WTC11 (cell line): Measurements from ENCODE around the gene PFKFB3. TPM values are rescaled to one million over a fixed set of nuclear protein-coding genes. Genes with fewer than 3 reads are reported as not detected.
A peak's percentile ranks its signal among the peaks of the same experiment; 100 is the strongest.

Experiments
- ATAC-seq: fragments of 200-7000 bp; cut with Tn5 transposase; 2 replicates; pipeline ENCODE4 v1.10.0; 2021; ENCODE audit warnings: mild to moderate bottlenecking, moderate library complexity
- CTCF ChIA-PET: fragments of 300-600 bp; sonication (Branson Sonifier 250); formaldehyde crosslinking; loops from one replicate; lab custom pipeline; 2021; ENCODE audit warnings: antibody characterized with exemption; lab: Charles Lee
- POLR2A ChIA-PET: fragments of 350-600 bp; sonication (Branson Sonifier 250); formaldehyde crosslinking; loops from one replicate; lab custom pipeline; 2021; ENCODE audit warnings: antibody characterized with exemption; lab: Charles Lee
- DNase-seq: peaks from one replicate; pipeline ENCODE4 v3.0.0; 2021; ENCODE audit warnings: low spot score
- H3K27ac Mint-ChIP-seq: 2 replicates; pipeline ENCODE4 v1.8.0; 2021; ENCODE audit warnings: mixed read lengths
- H3K27me3 Mint-ChIP-seq: 2 replicates; pipeline ENCODE4 v1.8.0; 2021; ENCODE audit warnings: low read depth, mild to moderate bottlenecking, moderate library complexity, mixed read lengths
- H3K36me3 Mint-ChIP-seq: 2 replicates; pipeline ENCODE4 v1.8.0; 2021; ENCODE audit warnings: mixed read lengths
- H3K4me1 Mint-ChIP-seq: 2 replicates; pipeline ENCODE4 v1.8.0; 2022; ENCODE audit warnings: mixed read lengths
- H3K4me3 Mint-ChIP-seq: 2 replicates; pipeline ENCODE4 v1.8.0; 2021; ENCODE audit warnings: mild to moderate bottlenecking, moderate library complexity, mixed read lengths
- H3K9me3 Mint-ChIP-seq: 2 replicates; pipeline ENCODE4 v1.8.0; 2021; ENCODE audit warnings: mixed read lengths
- FOXK1 ChIP-seq: sonication (generic); formaldehyde crosslinking; IDR thresholded peaks from 2 replicates; pipeline ENCODE4 v1.8.0; 2022; ENCODE audit warnings: mild to moderate bottlenecking, moderate library complexity, missing genetic modification reagents
- GRHL2 ChIP-seq: fragments of 250-450 bp; sonication (Bioruptor Pico); IDR thresholded peaks from 2 replicates; pipeline ENCODE4 v1.8.0; 2022; ENCODE audit warnings: mild to moderate bottlenecking, moderate library complexity; ENCODE audit not compliant: insufficient replicate concordance, severe bottlenecking
- IRF2 ChIP-seq: sonication (generic); formaldehyde crosslinking; IDR thresholded peaks from 2 replicates; pipeline ENCODE4 v1.8.0; 2022; ENCODE audit warnings: low read depth, missing genetic modification reagents, borderline replicate concordance
- total RNA-seq: library from RNA; stranded (reverse); gene quantifications from 3 replicates; pipeline ENCODE4 v1.2.3, GENCODE V29; 2021
- TF ChIP-seq, protein P1 (sequence below): sonication (generic); formaldehyde crosslinking; IDR thresholded peaks from 2 replicates; pipeline ENCODE4 v1.8.0; 2022; ENCODE audit warnings: missing genetic modification reagents
- TF ChIP-seq, protein P2 (sequence below): fragments of 200-600 bp; IDR thresholded peaks from 2 replicates; pipeline ENCODE4 v1.8.0; 2022; ENCODE audit warnings: antibody characterized with exemption
- TF ChIP-seq, protein P3 (sequence below): fragments of 250-450 bp; sonication (Bioruptor Pico); IDR thresholded peaks from 2 replicates; pipeline ENCODE4 v1.9.0; 2021; ENCODE audit warnings: mild to moderate bottlenecking
- TF ChIP-seq, protein P4 (sequence below): sonication (generic); formaldehyde crosslinking; IDR thresholded peaks from 2 replicates; pipeline ENCODE4 v1.8.1; 2023; ENCODE audit warnings: mild to moderate bottlenecking, moderate library complexity, missing genetic modification reagents
- TF ChIP-seq, protein P5 (sequence below): fragments of 250-450 bp; sonication (Bioruptor Pico); IDR thresholded peaks from 2 replicates; pipeline ENCODE4 v2.1.2; 2022; ENCODE audit warnings: mild to moderate bottlenecking, moderate library complexity

Gene PFKFB3
- total RNA-seq, 1 experiment from 2014 or later: 30.6 TPM

DNA sequence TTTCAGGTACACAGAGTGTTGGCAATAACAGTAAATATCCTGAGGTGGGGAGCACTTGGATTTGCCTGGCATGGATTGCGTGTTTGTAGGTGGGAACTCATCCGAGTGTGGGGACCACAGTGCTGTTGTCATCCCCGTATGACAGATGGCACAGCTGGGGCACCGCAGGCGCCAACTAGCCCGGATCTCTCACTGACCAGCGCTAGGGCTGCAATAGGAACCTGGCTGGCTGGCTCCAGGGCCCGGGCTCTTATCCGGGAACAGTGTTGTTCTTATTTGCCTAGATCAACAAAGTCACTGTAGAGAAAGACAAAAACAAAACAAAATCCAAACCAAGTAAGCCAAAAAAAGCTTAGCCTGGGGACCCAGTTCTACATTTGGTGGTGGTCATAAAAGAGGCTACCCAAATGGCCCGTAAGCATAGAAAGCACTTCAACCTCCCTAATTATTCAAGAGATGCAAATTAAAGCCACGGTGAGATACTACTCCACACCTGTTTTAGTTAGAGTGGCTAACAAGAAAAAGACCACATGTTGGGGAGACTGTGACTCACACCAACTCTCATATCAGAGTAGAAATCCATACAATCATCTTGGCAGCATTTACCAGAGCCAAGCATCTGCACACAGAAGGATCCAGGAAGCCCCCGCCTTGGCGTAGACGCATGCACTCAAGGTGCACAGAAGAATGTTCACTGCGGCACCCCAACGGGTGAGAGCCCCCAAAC lies 27.2 kb upstream of the PFKFB3 start:
- POLR2A ChIA-PET: no interaction called here
- H3K4me3 Mint-ChIP-seq: no peak overlapping the region
- no peak for DNase-seq
- H3K4me1 Mint-ChIP-seq: peaks cover 16% of the 10 kb centered on the region
- TF ChIP-seq, protein P1, sequence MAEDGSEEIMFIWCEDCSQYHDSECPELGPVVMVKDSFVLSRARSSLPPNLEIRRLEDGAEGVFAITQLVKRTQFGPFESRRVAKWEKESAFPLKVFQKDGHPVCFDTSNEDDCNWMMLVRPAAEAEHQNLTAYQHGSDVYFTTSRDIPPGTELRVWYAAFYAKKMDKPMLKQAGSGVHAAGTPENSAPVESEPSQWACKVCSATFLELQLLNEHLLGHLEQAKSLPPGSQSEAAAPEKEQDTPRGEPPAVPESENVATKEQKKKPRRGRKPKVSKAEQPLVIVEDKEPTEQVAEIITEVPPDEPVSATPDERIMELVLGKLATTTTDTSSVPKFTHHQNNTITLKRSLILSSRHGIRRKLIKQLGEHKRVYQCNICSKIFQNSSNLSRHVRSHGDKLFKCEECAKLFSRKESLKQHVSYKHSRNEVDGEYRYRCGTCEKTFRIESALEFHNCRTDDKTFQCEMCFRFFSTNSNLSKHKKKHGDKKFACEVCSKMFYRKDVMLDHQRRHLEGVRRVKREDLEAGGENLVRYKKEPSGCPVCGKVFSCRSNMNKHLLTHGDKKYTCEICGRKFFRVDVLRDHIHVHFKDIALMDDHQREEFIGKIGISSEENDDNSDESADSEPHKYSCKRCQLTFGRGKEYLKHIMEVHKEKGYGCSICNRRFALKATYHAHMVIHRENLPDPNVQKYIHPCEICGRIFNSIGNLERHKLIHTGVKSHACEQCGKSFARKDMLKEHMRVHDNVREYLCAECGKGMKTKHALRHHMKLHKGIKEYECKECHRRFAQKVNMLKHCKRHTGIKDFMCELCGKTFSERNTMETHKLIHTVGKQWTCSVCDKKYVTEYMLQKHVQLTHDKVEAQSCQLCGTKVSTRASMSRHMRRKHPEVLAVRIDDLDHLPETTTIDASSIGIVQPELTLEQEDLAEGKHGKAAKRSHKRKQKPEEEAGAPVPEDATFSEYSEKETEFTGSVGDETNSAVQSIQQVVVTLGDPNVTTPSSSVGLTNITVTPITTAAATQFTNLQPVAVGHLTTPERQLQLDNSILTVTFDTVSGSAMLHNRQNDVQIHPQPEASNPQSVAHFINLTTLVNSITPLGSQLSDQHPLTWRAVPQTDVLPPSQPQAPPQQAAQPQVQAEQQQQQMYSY (CRISPR knock-in tag): 0 out of 2 replicates have a peak, but pooled peaks have one; percentile 44
- TF ChIP-seq, protein P2, sequence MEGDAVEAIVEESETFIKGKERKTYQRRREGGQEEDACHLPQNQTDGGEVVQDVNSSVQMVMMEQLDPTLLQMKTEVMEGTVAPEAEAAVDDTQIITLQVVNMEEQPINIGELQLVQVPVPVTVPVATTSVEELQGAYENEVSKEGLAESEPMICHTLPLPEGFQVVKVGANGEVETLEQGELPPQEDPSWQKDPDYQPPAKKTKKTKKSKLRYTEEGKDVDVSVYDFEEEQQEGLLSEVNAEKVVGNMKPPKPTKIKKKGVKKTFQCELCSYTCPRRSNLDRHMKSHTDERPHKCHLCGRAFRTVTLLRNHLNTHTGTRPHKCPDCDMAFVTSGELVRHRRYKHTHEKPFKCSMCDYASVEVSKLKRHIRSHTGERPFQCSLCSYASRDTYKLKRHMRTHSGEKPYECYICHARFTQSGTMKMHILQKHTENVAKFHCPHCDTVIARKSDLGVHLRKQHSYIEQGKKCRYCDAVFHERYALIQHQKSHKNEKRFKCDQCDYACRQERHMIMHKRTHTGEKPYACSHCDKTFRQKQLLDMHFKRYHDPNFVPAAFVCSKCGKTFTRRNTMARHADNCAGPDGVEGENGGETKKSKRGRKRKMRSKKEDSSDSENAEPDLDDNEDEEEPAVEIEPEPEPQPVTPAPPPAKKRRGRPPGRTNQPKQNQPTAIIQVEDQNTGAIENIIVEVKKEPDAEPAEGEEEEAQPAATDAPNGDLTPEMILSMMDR: no peak
- TF ChIP-seq GRHL2 (CRISPR knock-in tag) (no peak), IRF2 (CRISPR knock-in tag) (no peak), FOXK1 (CRISPR knock-in tag) (no peak)
- TF ChIP-seq, protein P3, sequence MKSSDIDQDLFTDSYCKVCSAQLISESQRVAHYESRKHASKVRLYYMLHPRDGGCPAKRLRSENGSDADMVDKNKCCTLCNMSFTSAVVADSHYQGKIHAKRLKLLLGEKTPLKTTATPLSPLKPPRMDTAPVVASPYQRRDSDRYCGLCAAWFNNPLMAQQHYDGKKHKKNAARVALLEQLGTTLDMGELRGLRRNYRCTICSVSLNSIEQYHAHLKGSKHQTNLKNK (CRISPR knock-in tag): no peak
- TF ChIP-seq, protein P4, sequence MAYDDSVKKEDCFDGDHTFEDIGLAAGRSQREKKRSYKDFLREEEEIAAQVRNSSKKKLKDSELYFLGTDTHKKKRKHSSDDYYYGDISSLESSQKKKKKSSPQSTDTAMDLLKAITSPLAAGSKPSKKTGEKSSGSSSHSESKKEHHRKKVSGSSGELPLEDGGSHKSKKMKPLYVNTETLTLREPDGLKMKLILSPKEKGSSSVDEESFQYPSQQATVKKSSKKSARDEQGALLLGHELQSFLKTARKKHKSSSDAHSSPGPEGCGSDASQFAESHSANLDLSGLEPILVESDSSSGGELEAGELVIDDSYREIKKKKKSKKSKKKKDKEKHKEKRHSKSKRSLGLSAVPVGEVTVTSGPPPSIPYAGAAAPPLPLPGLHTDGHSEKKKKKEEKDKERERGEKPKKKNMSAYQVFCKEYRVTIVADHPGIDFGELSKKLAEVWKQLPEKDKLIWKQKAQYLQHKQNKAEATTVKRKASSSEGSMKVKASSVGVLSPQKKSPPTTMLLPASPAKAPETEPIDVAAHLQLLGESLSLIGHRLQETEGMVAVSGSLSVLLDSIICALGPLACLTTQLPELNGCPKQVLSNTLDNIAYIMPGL: no peak
- H3K36me3 Mint-ChIP-seq: peaks cover 9% of the 10 kb centered on the region; the same call in 1 of the 2 replicates
- ATAC-seq: no peak
- no peaks in the 10 kb centered on the region for H3K9me3 Mint-ChIP-seq
- no peaks in the 10 kb centered on the region for H3K27me3 Mint-ChIP-seq
- H3K27ac Mint-ChIP-seq: peak overlapping the region; percentile 74
- CTCF ChIA-PET: interaction anchor here (0.7 to 2.0 kb wide), 4 partner anchors 12 to 27 kb away, joined by 3 to 7 read pairs (median 4); partner anchors contain the start of gene PFKFB3

DNA sequence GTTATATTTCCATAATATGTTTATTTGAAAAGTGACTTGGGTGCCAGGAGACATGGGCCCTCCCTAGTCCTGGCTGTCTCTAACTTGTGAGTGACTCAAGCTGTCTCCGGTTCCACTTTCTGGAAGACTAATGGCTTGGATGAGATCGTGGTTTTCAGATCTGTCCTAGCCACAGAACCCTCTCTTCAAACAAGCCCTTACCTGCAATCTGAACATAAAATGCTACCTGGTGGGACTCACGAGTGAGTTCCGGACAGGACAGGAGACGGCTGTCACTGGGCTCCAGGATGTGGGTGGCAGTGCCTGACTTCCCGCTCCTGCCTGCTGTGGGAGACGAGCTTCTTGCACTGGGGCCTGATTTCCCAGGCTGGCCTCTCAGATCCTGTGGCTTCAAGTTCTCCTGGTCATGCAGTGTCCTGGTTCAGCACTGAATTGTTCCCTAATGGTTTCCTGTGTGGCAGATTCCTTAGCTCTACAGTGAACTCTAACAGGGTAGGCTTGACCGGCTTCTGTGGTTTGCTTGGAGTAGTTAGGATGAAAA lies 26.0 kb upstream of the PFKFB3 start:
- CTCF ChIA-PET: interaction anchor here (1.2 to 2.0 kb wide), 3 partner anchors 26 to 28 kb away, joined by 4 to 7 read pairs (median 5); partner anchors contain the start of gene PFKFB3

More for the DNA sequence above, 26.0 kb upstream of the PFKFB3 start:
- peaks cover 8% of the 10 kb centered on the region; the same call in 1 of the 2 replicates for H3K36me3 Mint-ChIP-seq
- no peak for DNase-seq
- POLR2A ChIA-PET: interaction anchor here (1.2 kb wide), 1 partner anchor 13 kb away, joined by 4 read pairs; no protein-coding TSS in a partner anchor
- no peak overlapping the region for H3K4me3 Mint-ChIP-seq
- H3K27ac Mint-ChIP-seq: peak overlapping the region; percentile 14; the same call in 1 of the 2 replicates
- H3K9me3 Mint-ChIP-seq: no peaks in the 10 kb centered on the region
- peaks cover 14% of the 10 kb centered on the region for H3K4me1 Mint-ChIP-seq
- no peak for ATAC-seq
- TF ChIP-seq, protein P2: no peak
- TF ChIP-seq, protein P5, sequence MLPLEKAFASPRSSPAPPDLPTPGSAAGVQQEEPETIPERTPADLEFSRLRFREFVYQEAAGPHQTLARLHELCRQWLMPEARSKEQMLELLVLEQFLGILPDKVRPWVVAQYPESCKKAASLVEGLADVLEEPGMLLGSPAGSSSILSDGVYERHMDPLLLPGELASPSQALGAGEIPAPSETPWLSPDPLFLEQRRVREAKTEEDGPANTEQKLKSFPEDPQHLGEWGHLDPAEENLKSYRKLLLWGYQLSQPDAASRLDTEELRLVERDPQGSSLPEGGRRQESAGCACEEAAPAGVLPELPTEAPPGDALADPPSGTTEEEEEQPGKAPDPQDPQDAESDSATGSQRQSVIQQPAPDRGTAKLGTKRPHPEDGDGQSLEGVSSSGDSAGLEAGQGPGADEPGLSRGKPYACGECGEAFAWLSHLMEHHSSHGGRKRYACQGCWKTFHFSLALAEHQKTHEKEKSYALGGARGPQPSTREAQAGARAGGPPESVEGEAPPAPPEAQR (CRISPR knock-in tag): no peak
- H3K27me3 Mint-ChIP-seq: no peaks in the 10 kb centered on the region
